GM21515 (cell line): ENCODE measurements around the gene ALPK3.
"Not testable (repeated sequence)": the region's sequence is repeated elsewhere in the genome, so short reads cannot be mapped to it uniquely, and the experiment has no call there.

Experiments used
- ATAC-seq: cut with Tn5 transposase; IDR thresholded peaks from one replicate; pipeline ENCODE4 v1.9.1; 2021; ENCODE audit not compliant: unreplicated experiment

The ALPK3 gene

DNA sequence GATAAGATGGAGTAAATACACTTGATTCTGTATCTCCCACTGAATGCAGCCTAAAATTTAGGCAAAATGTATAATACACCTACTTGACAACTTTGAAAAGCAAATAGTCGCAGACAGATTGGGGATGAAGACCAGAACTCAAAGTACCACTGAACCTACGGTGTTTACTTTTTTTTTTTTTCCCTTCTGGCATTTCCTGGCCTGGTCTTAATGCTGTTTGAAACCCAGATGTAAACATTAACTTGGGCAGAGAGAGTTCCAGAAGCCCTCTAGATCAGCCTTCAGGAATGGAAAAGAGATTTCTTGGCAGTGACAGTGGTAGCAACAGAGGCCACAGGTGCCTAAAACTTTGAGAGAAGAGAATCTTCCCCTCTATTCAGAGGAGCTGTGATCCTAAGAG is 27.8 kb downstream of the ALPK3 start:
- no peak for ATAC-seq

DNA sequence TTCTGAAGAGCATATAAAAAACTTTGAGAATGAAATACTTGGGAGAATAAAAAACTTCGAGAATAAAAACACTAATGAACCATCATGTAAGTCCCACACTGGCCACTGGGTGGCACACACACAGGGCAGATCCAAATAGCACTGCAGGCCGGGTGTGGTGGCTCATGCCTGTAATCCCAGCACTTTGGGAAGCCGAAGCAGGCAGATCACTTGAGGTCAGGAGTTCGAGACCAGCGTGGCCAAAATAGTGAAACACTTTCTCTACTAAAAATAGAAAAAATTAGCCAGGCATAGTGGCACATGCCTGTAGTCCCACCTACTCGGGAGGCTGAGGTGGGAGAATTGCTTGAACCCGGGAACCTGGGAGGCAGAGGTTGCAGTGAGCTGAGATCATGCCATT is 28.5 kb downstream of the ALPK3 start:
- ATAC-seq, result not testable (repeated sequence)

DNA sequence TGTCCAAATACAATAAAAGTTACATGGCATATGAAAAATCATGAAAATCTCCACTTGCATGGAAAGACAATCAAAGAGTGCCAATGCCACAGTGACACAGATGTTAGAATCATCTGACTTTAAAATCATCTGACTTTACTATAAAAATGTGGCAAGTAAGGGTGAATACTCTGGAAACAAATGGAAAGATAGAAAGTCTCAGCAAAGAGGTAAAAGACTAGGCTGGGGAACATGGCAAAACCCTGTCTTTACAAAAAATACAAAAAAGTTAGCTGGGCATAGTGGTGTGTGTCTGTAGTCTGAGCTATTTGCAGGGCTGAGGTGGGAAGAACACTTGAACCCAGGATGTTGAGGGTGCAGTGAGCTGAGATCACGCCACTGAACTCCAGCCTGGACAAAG is 29.1 kb downstream of the ALPK3 start:
- ATAC-seq, result no peak

DNA sequence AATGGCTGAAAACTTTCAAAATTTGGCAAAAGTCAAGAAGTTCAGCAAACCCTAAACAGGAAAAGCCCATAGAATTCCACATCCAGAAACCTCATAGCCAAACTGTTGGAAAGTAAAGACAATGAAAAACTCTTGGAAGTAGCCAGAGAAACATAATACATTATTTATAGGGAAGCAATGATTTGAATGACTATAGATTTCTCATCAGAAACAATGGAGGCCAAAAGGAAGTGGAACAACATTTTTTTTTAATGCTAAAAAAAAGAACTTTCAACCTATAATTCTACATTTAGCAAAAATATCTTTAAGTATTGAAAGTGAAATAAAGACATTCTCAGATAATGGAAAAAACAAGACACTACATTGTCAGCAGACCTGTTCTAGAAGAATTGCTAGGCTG is 30.2 kb downstream of the ALPK3 start:
- ATAC-seq, result no peak

DNA sequence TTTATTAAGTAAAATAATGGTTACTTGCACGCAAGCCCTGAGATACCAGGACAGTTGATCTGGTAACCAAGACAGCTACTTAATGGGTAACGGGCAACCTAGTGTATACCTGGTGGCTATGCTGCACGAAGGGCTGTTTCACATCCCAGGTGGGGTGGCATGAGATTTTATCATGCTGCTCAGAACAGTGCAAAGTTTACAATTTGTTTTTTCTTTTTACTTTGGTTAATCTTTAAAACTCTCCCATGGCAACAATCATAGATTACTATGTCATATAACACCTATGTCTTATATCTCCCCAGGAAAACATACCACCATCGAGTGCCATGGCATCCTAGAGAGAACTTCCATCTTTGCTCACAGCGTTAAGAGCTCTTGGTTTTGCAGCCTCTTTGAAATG is 35.1 kb downstream of the ALPK3 start:
- ATAC-seq, result no peak

DNA sequence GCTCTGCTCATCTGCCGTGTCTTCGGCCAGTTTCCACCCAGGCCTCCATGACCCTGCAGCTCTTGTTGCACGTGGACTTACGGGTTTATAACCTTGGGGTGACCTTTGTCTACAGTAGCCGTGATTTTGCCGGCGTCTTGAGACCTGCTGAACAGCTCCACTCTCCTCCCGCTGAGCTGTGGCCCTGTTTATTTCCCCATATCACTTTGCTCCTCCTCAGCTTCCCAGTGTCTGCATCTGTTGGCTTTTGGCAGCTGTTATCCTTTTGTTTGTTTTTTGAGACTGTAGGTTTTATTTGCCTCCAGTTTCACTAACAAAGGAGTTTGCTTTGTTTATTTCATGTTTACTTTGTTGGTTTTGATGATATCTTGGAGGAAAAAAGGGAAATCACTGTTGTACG is 38.0 kb downstream of the ALPK3 start:
- no peak for ATAC-seq

DNA sequence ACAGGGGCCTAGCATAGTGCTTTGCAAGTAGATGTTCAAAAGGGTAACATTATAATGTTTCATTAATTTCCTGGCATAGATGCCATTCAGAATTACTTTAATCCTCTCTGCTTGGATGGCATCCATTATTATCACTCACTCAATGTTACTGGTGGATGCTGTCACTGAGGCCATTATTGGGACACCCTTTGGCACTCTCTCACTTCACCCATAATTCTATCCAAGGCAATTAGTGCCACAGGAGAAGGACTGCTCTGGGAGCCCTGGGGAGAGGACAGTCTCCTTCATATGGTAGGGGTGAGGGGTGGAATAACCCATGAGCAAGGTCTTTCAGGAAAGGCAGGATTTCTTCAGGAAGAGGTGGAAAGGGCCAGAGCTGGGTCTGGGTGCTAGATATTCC is 38.6 kb downstream of the ALPK3 start:
- no peak for ATAC-seq

DNA sequence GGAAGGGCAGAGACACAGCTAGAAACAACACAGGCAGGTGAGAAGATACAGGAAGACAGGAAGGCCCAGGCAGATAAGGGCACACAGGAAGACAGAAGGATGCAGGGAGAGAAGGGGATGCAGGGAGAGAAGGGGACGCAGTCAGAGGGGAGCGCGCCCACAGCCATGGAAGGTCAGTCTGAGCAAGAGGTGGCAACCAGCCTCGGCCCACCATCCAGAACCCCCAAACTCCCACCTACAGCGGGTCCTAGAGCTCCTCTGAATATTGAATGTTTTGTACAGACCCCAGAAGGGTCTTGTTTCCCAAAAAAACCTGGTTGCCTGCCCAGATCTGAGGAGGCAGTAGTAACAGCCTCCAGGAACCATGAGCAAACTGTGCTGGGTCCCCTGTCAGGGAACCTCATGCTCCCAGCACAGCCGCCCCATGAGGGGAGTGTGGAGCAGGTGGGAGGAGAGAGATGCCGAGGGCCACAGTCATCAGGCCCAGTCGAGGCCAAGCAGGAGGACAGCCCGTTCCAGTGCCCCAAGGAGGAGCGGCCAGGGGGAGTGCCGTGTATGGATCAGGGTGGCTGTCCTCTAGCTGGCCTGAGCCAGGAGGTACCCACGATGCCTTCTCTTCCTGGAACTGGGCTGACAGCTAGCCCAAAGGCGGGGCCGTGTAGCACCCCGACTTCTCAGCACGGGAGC is 39.7 kb downstream of the ALPK3 start:
- no peak for ATAC-seq

DNA sequence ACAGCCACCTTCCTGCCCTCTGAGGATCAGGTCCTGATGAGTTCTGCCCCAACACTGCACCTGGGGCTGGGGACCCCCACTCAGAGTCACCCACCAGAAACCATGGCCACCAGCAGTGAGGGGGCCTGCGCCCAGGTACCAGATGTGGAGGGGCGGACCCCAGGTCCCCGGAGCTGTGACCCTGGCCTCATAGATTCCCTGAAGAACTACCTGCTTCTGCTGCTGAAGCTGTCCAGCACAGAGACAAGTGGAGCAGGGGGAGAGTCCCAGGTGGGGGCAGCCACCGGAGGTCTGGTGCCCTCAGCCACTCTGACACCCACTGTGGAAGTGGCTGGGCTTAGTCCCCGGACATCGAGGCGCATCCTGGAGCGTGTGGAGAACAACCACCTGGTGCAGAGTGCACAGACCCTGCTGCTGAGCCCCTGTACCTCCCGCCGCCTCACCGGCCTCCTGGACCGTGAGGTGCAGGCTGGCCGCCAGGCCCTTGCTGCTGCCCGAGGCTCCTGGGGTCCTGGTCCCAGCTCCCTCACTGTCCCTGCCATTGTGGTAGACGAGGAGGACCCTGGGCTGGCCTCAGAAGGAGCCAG is 40.4 kb downstream of the ALPK3 start:
- ATAC-seq, result no peak

DNA sequence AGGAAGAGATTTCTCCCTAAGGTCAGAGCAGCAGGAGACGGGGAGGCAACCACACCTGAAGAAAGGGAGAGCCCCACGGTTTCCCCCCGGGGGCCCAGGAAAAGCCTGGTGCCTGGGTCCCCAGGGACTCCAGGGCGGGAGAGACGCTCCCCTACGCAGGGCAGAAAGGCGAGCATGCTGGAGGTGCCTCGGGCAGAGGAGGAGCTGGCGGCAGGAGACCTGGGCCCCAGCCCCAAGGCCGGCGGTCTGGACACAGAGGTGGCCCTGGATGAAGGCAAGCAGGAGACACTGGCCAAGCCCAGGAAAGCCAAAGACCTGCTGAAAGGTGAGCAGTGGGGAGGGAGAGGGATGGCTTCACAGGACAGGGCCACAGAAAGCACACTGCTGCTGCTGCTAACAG is 41.1 kb downstream of the ALPK3 start:
- ATAC-seq, result no peak

DNA sequence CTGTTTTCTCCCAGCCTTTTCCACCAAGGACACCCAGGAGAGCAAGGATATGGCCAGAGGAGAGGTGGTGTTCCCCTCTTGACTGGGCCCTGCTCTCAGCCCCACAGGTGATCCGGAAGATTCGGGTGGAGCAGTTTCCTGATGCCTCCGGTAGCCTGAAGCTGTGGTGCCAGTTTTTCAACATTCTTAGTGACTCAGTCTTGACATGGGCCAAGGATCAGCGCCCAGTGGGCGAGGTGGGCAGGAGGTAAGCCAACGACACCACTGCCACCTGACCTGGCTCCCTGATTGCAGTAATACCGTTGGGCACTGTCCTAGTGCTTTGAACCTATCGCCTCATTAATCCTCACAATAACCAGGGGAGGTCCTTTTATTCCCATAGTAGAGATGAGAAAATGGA is 42.0 kb downstream of the ALPK3 start:
- no peak for ATAC-seq

DNA sequence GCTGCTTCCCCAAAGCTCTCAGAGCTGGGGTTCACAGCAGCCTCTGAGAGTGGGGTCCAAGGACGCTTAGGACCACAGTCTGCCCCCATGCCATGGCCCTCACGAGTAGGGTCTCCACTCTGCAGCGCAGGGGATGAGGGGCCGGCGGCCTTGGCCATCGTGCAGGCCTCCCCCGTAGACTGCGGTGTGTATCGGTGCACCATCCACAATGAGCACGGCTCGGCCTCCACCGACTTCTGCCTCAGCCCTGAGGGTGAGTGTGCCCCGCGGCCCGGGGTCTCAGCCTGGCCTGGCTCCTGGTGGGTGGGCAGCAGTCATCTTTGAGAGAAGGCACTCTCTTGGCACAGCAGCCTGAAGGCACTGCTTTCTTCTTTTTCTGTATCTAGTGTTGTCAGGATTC is 42.5 kb downstream of the ALPK3 start:
- ATAC-seq, result no peak

DNA sequence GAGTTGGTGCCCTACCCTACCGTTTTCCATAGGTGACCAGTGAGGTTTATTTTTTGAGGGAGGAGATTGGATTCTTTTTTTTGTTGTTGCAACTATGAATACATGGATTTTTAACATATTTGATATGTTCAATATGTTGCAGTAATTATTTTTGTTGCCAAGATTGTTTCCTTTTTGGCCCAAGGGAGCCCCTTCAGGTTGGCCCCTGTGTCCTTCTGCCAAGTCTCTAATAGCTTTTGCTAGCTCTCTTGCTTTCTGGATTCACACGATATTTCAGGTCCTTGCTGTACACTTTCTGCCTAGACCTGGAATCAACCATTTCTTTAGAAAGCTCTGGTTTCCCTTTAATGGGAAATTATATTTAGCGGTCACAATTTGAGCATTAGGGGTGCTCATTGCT is 44.6 kb downstream of the ALPK3 start:
- ATAC-seq, result no peak

DNA sequence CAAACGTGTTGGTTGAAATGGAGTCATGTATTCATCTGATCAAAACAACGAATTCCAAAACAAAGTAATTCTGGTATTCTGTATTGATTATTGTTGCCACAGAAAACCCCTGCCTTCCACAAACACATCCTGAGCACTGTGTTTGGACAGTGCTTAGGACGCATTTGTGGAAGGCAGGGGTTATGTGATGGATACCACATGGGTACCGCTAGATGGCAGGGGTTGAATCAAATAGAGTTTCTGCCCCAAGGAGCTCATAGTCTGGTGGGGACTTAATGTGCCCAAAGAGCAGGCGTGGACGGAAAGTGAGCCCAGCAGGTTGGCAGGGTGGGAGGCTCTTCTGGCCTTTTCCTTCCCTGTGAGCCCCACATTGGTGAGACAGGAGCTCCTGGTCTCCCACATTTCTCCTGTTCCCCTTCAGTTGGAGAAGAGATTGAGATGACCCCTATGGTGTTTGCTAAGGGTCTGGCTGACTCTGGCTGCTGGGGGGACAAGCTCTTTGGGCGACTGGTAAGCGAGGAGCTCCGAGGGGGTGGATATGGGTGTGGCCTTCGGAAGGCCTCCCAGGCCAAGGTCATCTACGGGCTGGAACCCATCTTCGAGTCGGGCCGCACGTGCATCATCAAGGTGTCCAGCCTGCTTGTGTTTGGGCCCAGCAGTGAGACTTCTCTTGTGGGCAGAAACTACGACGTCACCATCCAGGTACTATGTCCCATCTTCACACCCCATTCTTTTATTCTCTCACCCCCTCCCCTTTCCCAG is 45.2 kb downstream of the ALPK3 start:
- no peak for ATAC-seq

DNA sequence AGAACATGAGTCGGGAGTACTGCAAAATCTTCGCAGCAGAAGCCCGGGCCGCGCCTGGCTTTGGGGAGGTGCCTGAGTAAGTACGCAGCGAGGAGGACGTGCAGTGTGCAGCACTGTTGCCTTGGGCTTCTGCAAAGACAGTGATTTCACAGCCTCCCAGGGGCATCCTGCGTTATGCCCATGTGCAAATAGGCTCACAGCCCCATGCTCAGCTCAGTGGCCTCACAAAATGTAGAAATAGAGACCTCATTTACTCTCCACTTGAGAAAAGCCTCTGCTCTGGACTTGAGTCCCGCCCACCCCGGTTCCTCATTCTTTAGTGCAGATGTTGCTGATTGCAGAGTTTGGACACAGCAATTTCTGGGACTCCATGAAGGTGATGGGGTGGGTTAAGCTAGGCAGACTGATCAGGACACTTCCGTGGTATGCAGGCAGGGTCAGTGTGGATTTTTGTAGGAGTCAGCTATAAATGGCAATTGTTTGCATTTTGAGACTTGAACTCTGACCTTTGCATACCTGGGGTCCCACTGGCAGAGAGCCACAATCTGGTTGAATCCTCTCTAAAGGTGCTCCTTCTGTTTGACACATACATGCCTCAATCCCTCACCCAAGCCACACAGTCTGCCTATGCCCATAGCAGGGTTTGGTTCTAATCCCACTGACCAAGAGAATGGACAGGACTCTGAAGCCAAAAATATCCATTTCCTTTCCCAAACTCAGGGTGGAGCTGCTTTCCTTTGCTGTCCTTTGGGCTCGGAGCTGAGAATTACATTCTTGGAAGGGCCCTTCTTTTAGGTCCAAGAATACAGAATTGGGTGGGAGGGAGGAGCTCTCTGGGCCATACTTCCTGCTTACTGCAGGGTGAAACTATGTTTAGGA is 46.6 kb downstream of the ALPK3 start:
- no peak for ATAC-seq

DNA sequence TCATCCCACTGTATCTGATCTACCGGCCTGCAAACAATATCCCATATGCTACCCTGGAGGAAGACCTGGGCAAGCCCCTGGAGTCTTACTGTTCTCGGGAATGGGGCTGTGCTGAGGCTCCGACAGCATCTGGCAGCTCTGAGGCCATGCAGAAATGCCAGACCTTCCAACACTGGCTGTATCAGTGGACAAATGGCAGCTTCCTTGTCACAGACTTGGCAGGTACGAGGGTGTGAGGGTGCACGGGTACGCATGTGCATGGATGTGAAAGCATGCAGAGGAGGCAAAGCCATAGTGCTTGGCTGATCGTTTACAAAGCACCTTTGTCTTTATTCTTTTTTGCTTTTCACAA is 47.3 kb downstream of the ALPK3 start:
- no peak for ATAC-seq

DNA sequence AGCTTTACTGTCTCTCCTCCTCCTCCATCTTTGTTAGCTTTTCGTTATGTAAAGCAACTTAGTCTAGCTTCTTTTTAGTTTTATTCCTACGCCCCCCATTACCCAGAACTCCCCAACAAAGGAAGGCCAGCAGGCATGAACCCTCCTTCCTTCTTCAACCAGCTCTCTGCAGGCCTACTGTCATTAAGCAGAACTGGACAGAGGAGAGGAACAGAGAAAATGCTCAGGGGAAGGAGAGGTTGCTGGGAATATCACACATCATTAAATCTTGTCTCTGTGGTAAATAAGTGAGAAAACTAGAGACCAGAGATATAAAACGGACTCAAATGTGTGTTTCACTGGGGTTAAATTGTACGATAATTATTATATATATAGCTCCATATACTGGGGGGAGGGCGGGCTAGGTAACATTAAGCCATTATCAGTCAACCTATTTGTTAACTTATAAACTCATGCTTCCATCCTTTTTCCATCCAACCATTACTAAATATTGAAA is 48.0 kb downstream of the ALPK3 start:
- ATAC-seq, result no peak

DNA sequence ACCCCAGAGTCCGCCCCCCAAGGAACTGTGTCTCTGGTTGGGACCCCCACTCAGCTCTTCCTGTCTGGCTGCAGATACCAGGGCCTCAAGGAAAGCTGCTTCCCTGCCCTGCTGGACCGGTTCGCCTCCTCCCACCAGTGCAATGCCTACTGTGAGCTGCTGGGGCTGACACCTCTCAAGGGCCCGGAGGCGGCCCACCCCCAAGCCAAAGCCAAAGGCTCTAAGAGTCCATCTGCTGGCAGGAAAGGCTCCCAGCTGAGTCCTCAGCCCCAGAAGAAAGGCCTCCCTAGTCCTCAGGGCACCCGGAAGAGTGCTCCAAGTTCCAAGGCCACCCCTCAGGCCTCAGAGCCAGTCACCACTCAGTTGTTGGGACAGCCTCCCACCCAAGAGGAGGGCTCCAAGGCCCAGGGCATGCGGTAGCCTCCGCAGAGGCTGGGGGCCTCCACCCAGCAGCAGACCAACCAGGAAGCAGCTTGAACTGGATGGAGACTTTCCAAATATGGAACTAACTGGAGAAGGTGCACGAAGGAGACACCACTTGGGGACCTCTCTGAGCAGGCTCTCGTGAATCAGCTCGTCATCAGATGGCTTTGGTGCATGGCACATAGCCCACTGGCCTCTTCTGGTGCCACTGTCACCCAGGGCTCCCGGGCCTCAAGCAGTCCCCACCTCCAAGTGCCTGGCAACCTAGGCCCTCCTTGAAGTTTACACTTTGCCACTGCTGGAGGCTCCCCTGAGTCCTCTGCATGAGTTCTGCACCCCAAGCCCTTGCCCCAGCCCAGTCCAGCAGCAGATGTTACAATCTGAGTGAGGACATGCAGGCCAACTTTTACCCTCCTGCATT is 51.1 kb downstream of the ALPK3 start:
- ATAC-seq, result no peak

DNA sequence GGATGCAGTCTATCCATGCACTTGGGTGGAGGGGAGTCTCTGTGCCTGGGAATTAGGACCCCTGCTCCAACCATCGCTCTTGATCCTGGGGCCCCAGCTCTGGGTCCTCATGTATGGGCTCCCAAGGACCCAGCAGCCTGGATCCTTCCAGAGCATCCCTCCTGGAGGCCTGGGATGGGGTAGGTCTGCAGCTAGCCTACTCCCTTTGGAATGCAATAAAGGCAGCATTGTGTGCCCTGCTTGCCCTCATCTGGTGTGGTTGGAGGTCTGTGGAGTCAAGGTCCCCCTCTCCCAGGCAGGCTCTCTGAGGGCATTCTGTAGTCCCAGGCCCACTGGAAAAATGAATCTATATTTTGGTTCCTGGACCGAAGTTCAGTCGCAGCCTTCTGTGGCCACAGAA is 52.4 kb downstream of the ALPK3 start:
- no peak for ATAC-seq

DNA sequence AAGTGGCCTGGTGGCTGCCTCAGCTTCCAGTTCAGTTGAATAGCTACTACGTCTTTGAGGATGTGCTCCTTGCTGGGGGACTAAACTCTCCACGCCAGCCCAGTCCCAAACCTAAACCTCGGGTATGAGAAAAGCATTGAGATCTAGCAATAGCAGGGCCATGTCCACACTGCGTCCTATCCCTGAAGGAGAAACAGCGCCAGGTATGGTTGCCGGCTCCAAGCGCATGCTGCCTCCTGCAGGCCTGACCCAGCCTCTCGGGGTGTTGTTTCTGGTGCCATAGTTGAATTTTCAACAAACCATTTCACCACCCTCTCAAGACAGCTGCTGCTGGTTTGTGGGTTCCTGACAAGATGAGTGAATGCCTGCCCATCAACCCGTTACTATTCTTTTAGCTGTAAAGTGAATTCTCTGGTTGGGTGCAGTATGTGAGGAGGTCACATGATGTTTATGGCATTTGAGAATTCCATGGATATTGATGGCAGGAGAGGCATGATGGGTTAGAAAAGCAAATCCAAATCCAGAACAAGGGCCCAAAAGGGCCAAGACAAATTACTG is 54.4 kb downstream of the ALPK3 start:
- no peak for ATAC-seq
